H1 (cell line): ENCODE results near the gene USP36. TPM values are rescaled to one million over a fixed set of nuclear protein-coding genes. Genes with fewer than 3 reads are reported as not detected.

Source experiments
- ATF3 ChIP-seq: IDR thresholded peaks from 2 replicates; pipeline ENCODE4 v1.6.1; 2011; ENCODE audit warnings: low read depth, mild to moderate bottlenecking, low read length; ENCODE audit not compliant: insufficient read depth
- CBX5 ChIP-seq: fragments of 300-800, 300-1000 bp; sonication (generic); IDR thresholded peaks from 2 replicates; pipeline ENCODE4 v1.7.1; 2016; ENCODE audit warnings: antibody characterized with exemption, low read length, low read depth
- CHD1 ChIP-seq: IDR thresholded peaks from 2 replicates; pipeline ENCODE4 v1.6.1; 2012; ENCODE audit warnings: low read depth, low read length, improper control_type of control experiment
- CHD7 ChIP-seq: fragments of 300-600 bp; sonication (generic); IDR thresholded peaks from 2 replicates; pipeline ENCODE4 v1.7.1; 2012; ENCODE audit warnings: low read length, moderate library complexity, mild to moderate bottlenecking, inconsistent platforms; ENCODE audit not compliant: insufficient replicate concordance
- CREB1 ChIP-seq: IDR thresholded peaks from 2 replicates; pipeline ENCODE4 v1.6.1; 2012; ENCODE audit warnings: inconsistent platforms
- EP300 ChIP-seq, 2 experiments: IDR thresholded peaks; 1 replicate in 1 of 2; 2 replicates in 1 of 2; pipeline ENCODE4 v1.6.1; 2011 to 2012; ENCODE audit warnings: low read depth in 2 of 2, low read length in 2 of 2, mild to moderate bottlenecking in 2 of 2, borderline replicate concordance in 1 of 2, inconsistent platforms in 1 of 2, moderate library complexity in 1 of 2
- FOSL1 ChIP-seq: IDR thresholded peaks from 2 replicates; pipeline ENCODE4 v1.6.1; 2011; ENCODE audit warnings: mild to moderate bottlenecking, low read depth, low read length, moderate library complexity; ENCODE audit not compliant: insufficient read depth
- HDAC6 ChIP-seq: IDR thresholded peaks from one replicate; pipeline ENCODE4 v1.7.1; 2012; ENCODE audit warnings: low read depth, mild to moderate bottlenecking, inconsistent platforms, low read length, moderate library complexity
- KDM4A ChIP-seq: IDR thresholded peaks from one replicate; pipeline ENCODE4 v1.7.1; 2012; ENCODE audit warnings: low read depth, mild to moderate bottlenecking, moderate library complexity, low read length, inconsistent platforms; ENCODE audit not compliant: severe bottlenecking
- RFX5 ChIP-seq: IDR thresholded peaks from 2 replicates; pipeline ENCODE4 v1.6.1; 2011; ENCODE audit warnings: low read depth, low read length, improper control_type of control experiment, borderline replicate concordance
- TBP ChIP-seq: IDR thresholded peaks from 2 replicates; pipeline ENCODE4 v1.6.1; 2011; ENCODE audit warnings: low read depth, low read length, improper control_type of control experiment
- polyA plus RNA-seq, 7 experiments: library from polyadenylated mRNA; depleted of rRNA in 3 of 7; stranded (reverse) in 5 of 7; unstranded in 2 of 7; fragments of >200 nt in 5 of 7; fragments of 200-250 nt in 2 of 7; gene quantifications; 1 replicate in 5 of 7; 2 replicates in 1 of 7; 4 replicates in 1 of 7; pipeline versions ENCODE4 v1.2.1 to v1.2.3, GENCODE V29; 2011 to 2013; ENCODE audit warnings: missing spikeins in 2 of 7, mixed read lengths in 2 of 7
- total RNA-seq: library from RNA; stranded (reverse); fragmentation: NEBNext Ultra II Directional; extraction: Animal tissue kit (Norgen Biotek cat#: 25700); gene quantifications from 2 replicates; pipeline ENCODE4 v1.2.1, GENCODE V29; 2021

Gene USP36
- total and polyA plus RNA-seq, 2 of the 8 experiments (the other 6 are each of a cell fraction or from before 2014, with no cell fraction given) = 40.7 to 67.7 TPM

- TF ChIP-seq CHD7 = no peak
- TF ChIP-seq TBP = no peak
- TF ChIP-seq RFX5 = no peak
- TF ChIP-seq EP300 (IDR thresholded peaks at IDR 0.05; ENCODE audit: borderline replicate concordance in 1 of 2, low read depth in 2 of 2, low read length in 2 of 2) = no peak
- TF ChIP-seq HDAC6 = no peak
- no peak for TF ChIP-seq ATF3
- TF ChIP-seq KDM4A = no peak
- TF ChIP-seq CREB1 = no peak
- TF ChIP-seq CBX5 = no peak
- no peak for TF ChIP-seq FOSL1
- no peak for TF ChIP-seq CHD1
Observed at GRCh38 chr17:78748730-78749317, 91.8 kb downstream of the USP36 start (continued).
